Pancreas (tissue), 10 donors: ENCODE data around the gene TRIM13. TPM values are rescaled to one million over a fixed set of nuclear protein-coding genes. Genes with fewer than 3 reads are reported as not detected.
"Not testable (repeated sequence)": the region's sequence is repeated elsewhere in the genome, so short reads cannot be mapped to it uniquely, and the experiment has no call there.

Experiments used
- ATAC-seq, 4 donors: fragments of 200-7000 bp; cut with Tn5 transposase; one replicate each; pipeline versions ENCODE4 v1.8.0 to v1.9.1; 2020; ENCODE audit warnings: mild to moderate bottlenecking in 4 of 4, moderate library complexity in 4 of 4
- DNase-seq, 6 donors: peaks; one replicate each; pipeline ENCODE4 v3.0.0-alpha.2; 2020
- FAIRE-seq: peaks from 2 replicates; lab custom pipeline; 2012; peaks lifted over from hg19 to GRCh38; lab: Jason Lieb, UNC
- H3K27ac ChIP-seq, 4 donors: fragments of 200-600 bp; sonication (generic); 1 replicate in 3 of 4; 2 replicates in 1 of 4; pipeline versions ENCODE4 v1.5.0 to v1.8.0; 2020
- H3K27me3 ChIP-seq, 4 donors: fragments of 200-600 bp; one replicate each; pipeline ENCODE4 v1.8.0; 2021
- H3K36me3 ChIP-seq, 3 donors: fragments of 200-600 bp; sonication (generic) in 1 of 3; one replicate each; pipeline versions ENCODE4 v1.5.0 to v1.8.0; 2020 to 2021
- H3K4me1 ChIP-seq, 3 donors: fragments of 200-600 bp; one replicate each; pipeline ENCODE4 v1.8.0; 2021
- H3K4me3 ChIP-seq, 4 donors: fragments of 200-600 bp; sonication (generic) in 2 of 4; one replicate each; pipeline versions ENCODE4 v1.5.0 to v1.8.0; 2020 to 2021
- H3K9me3 ChIP-seq, 4 donors: fragments of 200-600 bp; one replicate each; pipeline ENCODE4 v1.8.0; 2021
- WGBS, 2 donors: extraction: QIAGEN DNeasy Blood & Tissue Kit; methylation state at CpG; one replicate each; pipeline ENCODE4 v1.1.7; 2013; 5-methylcytosine and 5-hydroxymethylcytosine counted together
- intact Hi-C, 3 donors: fragments of 100-400 bp; cut with DNase I; formaldehyde crosslinking; loops; one replicate each; pipeline versions ENCODE4 v1.11.1 to v1.14.2; 2022
- polyA plus RNA-seq, 2 donors: library from polyadenylated mRNA; stranded (reverse); fragments of 200-250 nt; gene quantifications; one replicate each; pipeline ENCODE4 v1.2.3, GENCODE V29; 2013
- total RNA-seq, 6 donors: library from RNA; stranded (reverse); fragmentation: NEBNext Ultra II Directional in 4 of 6; extraction: Animal tissue kit (Norgen Biotek cat#: 25700) in 4 of 6; gene quantifications; one replicate each; pipeline versions ENCODE4 v1.2.1 to v1.2.4, GENCODE V29; 2021 to 2023
- TF ChIP-seq, protein P1 (sequence below), 4 donors: fragments of 200-600 bp; sonication (generic) in 3 of 4; IDR thresholded peaks; one replicate each; pipeline versions ENCODE4 v1.5.0 to v1.8.0; 2021; ENCODE audit warnings: antibody characterized with exemption in 4 of 4
- donor health status: healthy with polysubstance abuse.
- donor health status: DM: no; HTN: no; CAD: no; lungs with moderate emphysema.
- donor health status: DM: no; HTN: no; CAD: no.
- donor health status: control.
- donor health status: control.
- donor health status: Bipolar disorder and iron deficiency.
- donor health status: DM: yes; HTN: yes; CAD: no.
- donor health status: DM: no; HTN: no; CAD: no.
- donor health status: DM: no; HTN: no; CAD: no.
- donor health status: DM: yes; HTN: yes; CAD: no.

Gene TRIM13
- total and polyA plus RNA-seq, 8 donors, result 7.2 to 19.7 (median 8.9) TPM

DNA sequence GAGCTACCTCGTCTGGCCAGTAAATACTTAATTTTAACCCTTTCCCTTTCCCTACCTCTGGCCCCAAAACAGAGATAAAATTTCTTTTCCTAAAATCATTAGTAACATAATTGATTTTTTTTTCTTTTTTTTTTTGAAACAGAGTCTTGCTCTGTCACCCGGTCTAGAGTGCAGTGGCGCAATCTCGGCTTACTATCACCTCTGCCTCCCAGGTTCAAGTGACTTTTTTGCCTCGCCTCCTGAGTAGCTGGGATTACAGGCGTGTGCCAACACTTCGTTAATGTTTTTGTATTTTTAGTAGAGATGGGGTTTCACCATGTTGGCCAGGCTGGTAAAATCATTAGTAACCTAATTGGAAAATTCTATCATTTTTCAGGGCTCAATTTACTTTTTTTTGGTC, 10.4 kb upstream of the TRIM13 start:
- no peak for DNase-seq
- Histone ChIP-seq H3K27ac (no peak overlapping the region), H3K9me3 (no peaks in the 10 kb centered on the region), H3K4me3 (no peak overlapping the region), H3K4me1 (peaks cover 3 to 8% (median 5%) of the 10 kb centered on the region in 3 donors), H3K36me3 (no peaks in the 10 kb centered on the region), H3K27me3 (no peaks in the 10 kb centered on the region)
- WGBS, 2 donors, result 78 to 79% methylated on average over 7 of the region's 7 CpGs
- FAIRE-seq, result no peak
- intact Hi-C loops, result no loop called here
- TF ChIP-seq, protein P1, sequence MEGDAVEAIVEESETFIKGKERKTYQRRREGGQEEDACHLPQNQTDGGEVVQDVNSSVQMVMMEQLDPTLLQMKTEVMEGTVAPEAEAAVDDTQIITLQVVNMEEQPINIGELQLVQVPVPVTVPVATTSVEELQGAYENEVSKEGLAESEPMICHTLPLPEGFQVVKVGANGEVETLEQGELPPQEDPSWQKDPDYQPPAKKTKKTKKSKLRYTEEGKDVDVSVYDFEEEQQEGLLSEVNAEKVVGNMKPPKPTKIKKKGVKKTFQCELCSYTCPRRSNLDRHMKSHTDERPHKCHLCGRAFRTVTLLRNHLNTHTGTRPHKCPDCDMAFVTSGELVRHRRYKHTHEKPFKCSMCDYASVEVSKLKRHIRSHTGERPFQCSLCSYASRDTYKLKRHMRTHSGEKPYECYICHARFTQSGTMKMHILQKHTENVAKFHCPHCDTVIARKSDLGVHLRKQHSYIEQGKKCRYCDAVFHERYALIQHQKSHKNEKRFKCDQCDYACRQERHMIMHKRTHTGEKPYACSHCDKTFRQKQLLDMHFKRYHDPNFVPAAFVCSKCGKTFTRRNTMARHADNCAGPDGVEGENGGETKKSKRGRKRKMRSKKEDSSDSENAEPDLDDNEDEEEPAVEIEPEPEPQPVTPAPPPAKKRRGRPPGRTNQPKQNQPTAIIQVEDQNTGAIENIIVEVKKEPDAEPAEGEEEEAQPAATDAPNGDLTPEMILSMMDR (IDR thresholded peaks at IDR 0.05), result no peak
- ATAC-seq, result no peak

DNA sequence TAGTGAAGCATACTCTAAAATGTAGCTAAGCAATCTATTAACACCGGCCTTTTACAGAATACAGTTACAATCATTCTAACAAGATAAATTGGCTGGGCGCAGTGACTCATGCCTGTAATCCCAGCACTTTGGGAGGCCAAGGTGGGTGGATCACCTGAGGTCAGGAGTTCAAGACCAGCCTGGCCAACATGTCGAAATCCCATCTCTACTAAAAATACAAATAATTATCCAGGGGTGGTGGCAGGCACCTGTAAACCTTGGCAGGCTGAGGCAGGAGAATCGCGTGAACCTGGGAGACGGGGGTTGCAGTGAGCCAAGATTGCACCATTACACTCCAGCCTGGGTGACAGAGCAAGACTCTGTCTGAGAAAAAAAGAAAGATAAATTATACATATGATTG, 6.2 kb upstream of the TRIM13 start:
- H3K9me3 ChIP-seq, H3K4me1 ChIP-seq, H3K27me3 ChIP-seq, intact Hi-C loops, FAIRE-seq, H3K27ac ChIP-seq, DNase-seq, H3K4me3 ChIP-seq, ATAC-seq, H3K36me3 ChIP-seq: not testable (repeated sequence)
- 75 to 88% methylated on average over 6 of the region's 6 CpGs for WGBS, 2 donors

DNA sequence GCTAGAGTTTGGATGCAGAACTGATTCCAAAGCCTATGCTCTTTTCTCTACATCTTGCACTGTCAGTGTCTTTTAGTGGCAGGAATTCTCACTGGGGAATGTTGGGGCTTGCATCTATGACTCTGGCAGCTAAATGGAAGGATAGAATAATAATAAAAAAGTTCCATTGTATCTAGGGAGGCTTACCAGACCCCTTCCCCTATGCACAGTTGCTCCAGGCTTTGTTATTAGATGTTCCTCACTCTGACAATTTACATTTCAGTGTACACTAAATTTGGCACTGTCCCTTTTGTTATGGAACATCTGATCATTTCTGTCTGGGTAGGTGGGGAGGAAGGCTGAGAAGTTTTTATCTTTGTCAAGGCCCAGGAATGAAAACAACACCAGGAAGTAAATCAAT, 3.7 kb upstream of the TRIM13 start:
- no peaks in the 10 kb centered on the region for H3K9me3 ChIP-seq
- H3K27me3 ChIP-seq, result no peaks in the 10 kb centered on the region
- TF ChIP-seq, protein P1 (IDR thresholded peaks at IDR 0.05), result no peak
- no peak overlapping the region for H3K27ac ChIP-seq
- peaks cover 2 to 6% (median 5%) of the 10 kb centered on the region in 3 donors for H3K4me1 ChIP-seq
- DNase-seq (no peak), FAIRE-seq (no peak), ATAC-seq (no peak)
- H3K4me3 ChIP-seq, result no peak overlapping the region
- H3K36me3 ChIP-seq, result no peaks in the 10 kb centered on the region
- intact Hi-C loops, result no loop called here

DNA sequence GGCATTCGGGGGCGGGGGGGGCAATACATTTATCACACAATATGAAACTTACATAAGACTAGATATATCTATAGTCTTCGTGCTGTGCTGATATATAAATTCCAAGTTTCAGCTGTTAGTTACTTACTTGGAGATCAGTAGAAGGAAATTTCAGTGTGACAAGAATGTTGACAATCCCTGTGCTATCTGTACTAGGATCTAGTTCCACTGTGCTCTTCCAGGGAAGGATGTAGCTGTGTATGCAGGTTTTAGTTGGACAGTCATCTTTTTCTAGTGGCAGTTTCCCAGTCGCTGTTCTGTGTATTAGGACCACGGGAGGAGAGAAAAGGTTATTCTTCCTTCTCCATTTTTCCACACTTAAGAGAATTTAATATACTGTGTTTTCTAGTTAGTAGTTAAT, 3.2 kb upstream of the TRIM13 start:
- no peak for DNase-seq
- Histone ChIP-seq H3K36me3 (no peaks in the 10 kb centered on the region), H3K4me3 (no peak overlapping the region), H3K27ac (no peak overlapping the region), H3K27me3 (no peaks in the 10 kb centered on the region), H3K4me1 (peaks cover 6 to 11% (median 7%) of the 10 kb centered on the region in 3 donors), H3K9me3 (no peaks in the 10 kb centered on the region)
- no peak for ATAC-seq
- intact Hi-C loops, result no loop called here
- FAIRE-seq, result no peak
- TF ChIP-seq, protein P1 (IDR thresholded peaks at IDR 0.05), result no peak
- WGBS, 2 donors, result 77 to 80% methylated on average over 5 of the region's 5 CpGs

DNA sequence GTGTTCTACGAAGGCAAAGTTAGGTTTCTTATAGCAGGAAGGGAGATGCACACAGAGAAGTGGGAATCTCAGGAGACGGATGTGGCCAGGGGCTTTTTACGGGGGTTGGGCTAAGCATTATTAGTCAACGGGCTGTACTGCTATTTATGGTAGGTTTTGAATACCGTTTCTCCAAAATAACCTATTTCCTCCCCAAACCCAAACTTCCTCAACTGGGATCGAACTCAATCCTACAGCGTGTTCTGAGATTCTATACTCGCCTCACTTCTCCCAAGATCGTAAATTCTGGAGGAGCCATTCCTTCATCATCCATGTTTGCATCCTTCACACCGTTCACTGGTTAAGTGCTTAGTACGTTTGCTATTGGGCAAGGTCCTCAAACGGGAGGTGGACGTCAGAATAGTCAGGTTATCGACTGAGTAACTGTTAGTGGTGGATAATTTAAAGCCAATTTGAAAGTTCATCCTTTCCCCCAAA, 1.2 kb upstream of the TRIM13 start:
- Histone ChIP-seq H3K27me3 (no peaks in the 10 kb centered on the region), H3K4me1 (peaks cover 8 to 18% (median 17%) of the 10 kb centered on the region in 3 donors), H3K27ac (peak overlapping the region in 2 of 4 donors; percentile 97 to 99), H3K36me3 (no peaks in the 10 kb centered on the region), H3K9me3 (no peaks in the 10 kb centered on the region), H3K4me3 (peak overlapping the region; percentile 57 to 81 (median 66))
- 50 to 54% methylated on average over 14 of the region's 14 CpGs for WGBS, 2 donors
- FAIRE-seq (no peak), DNase-seq (no peak), ATAC-seq (no peak)
- TF ChIP-seq, protein P1 (IDR thresholded peaks at IDR 0.05), result no peak
- intact Hi-C loops, result no loop called here
